ENCODE data around the gene MIOX.

DNA sequence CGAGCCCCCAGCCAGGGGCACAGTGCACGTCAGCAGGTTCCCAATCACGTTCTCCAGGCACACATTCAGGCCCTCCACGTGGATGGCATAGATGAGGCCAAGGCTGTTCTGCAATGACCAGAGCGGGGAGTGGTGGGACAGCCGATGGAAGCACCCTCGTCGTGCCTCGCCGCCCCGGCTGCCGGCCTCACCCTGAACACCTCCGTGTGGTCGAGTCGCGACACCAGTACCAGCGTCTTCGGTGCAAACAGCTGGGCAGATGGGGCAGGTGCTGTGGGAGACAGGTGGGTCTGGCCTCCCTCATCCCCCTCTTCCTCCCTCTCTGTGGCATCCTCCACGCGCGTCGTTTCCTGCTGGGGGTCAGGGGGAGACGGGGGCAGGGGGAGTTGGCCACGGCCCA lies 19.3 kb upstream of the MIOX start:
- no peak for TF ChIP-seq YY1 (IDR thresholded peaks at IDR 0.05; ENCODE audit: insufficient read depth, insufficient read length)
- no peak for TF ChIP-seq ZNF274 (IDR thresholded peaks at IDR 0.05; ENCODE audit: low read depth, low read length)

Measured in NT2/D1 (cell line).